PC-3 (cell line): Measurements from ENCODE around the gene RIMKLA. TPM values are rescaled to one million over a fixed set of nuclear protein-coding genes. Genes with fewer than 3 reads are reported as not detected.
A peak's percentile ranks its signal among the peaks of the same experiment; 100 is the strongest.

Source experiments
- ATAC-seq: fragments of 200-7000 bp; cut with Tn5 transposase; 2 replicates; pipeline ENCODE4 v1.9.1; 2020; ENCODE audit warnings: mild to moderate bottlenecking, moderate library complexity
- BruUV-seq: library from RNA; stranded (reverse); fragments of 400-500 nt; replicated peaks from 2 replicates; lab custom pipeline; 2021; lab: Mats Ljungman, UMichigan
- CTCF ChIA-PET: fragments of 300-600 bp; sonication (Branson Sonifier 250); formaldehyde crosslinking; loops from one replicate; lab custom pipeline; 2022; ENCODE audit warnings: antibody characterized with exemption; lab: Charles Lee
- POLR2A ChIA-PET: fragments of 300-600 bp; sonication (Branson Sonifier 250); formaldehyde crosslinking; loops from one replicate; lab custom pipeline; 2022; ENCODE audit warnings: antibody characterized with exemption; ENCODE audit not compliant: unreplicated experiment; lab: Charles Lee
- DNase-seq: peaks from one replicate; pipeline ENCODE4 v3.0.0-alpha.2; 2015
- H2AFZ ChIP-seq: fragments of 300-600 bp; sonication (generic); 2 replicates; pipeline ENCODE4 v1.6.0; 2016; ENCODE audit warnings: antibody characterized with exemption, low read length
- H3F3A ChIP-seq: fragments of 300-600 bp; sonication (generic); one replicate; pipeline ENCODE4 v1.6.0; 2017; ENCODE audit warnings: antibody characterized with exemption, low read length, control low read depth, mild to moderate bottlenecking; ENCODE audit not compliant: unreplicated experiment
- H3K27ac ChIP-seq: fragments of 300-600 bp; sonication (generic); 2 replicates; pipeline ENCODE4 v1.5.1; 2016; ENCODE audit warnings: mild to moderate bottlenecking, low read length
- H3K27me3 ChIP-seq: fragments of 300-600 bp; sonication (generic); 2 replicates; pipeline ENCODE4 v1.6.1; 2016; ENCODE audit warnings: low read length, mixed read lengths
- H3K36me3 ChIP-seq: fragments of 300-600 bp; sonication (generic); 2 replicates; pipeline ENCODE4 v1.6.1; 2016; ENCODE audit warnings: low read depth, mixed run types, low read length, mixed read lengths
- H3K4me1 ChIP-seq: fragments of 300-600 bp; sonication (generic); 2 replicates; pipeline ENCODE4 v1.5.1; 2016; ENCODE audit warnings: low read length; ENCODE audit not compliant: insufficient read depth
- H3K4me2 ChIP-seq: fragments of 300-600 bp; sonication (generic); 2 replicates; pipeline ENCODE4 v1.6.0; 2016; ENCODE audit warnings: low read length
- H3K4me3 ChIP-seq: fragments of 300-600 bp; sonication (generic); 2 replicates; pipeline ENCODE4 v1.5.1; 2016; ENCODE audit warnings: mild to moderate bottlenecking, low read length, mixed read lengths
- H3K79me2 ChIP-seq: fragments of 300-600 bp; sonication (generic); 2 replicates; pipeline ENCODE4 v1.6.1; 2017; ENCODE audit warnings: low read length, mixed read lengths
- H3K9ac ChIP-seq: fragments of 300-600 bp; sonication (generic); 2 replicates; pipeline ENCODE4 v1.6.0; 2016; ENCODE audit warnings: mild to moderate bottlenecking, low read length
- H3K9me2 ChIP-seq: fragments of 300-600 bp; sonication (generic); replicated peaks from 2 replicates; pipeline ENCODE4 v1.6.1; 2016; ENCODE audit warnings: mixed run types, low read length, mixed read lengths
- H3K9me3 ChIP-seq: fragments of 300-600 bp; sonication (generic); 2 replicates; pipeline ENCODE4 v1.6.1; 2016; ENCODE audit warnings: low read length, mixed read lengths
- H4K20me1 ChIP-seq: fragments of 300-600 bp; sonication (generic); 2 replicates; pipeline ENCODE4 v1.6.1; 2016; ENCODE audit warnings: low read length, mixed read lengths
- CTCF ChIP-seq: fragments of 300-600 bp; sonication (generic); conservative IDR thresholded peaks from 2 replicates; pipeline ENCODE4 v1.5.1; 2017; ENCODE audit warnings: antibody characterized with exemption, low read depth, mild to moderate bottlenecking, low read length
- EZH2 ChIP-seq: fragments of 300-600 bp; sonication (generic); IDR thresholded peaks from one replicate; pipeline ENCODE4 v1.6.1; 2017; ENCODE audit warnings: antibody characterized with exemption, mild to moderate bottlenecking, low read length; ENCODE audit not compliant: unreplicated experiment
- EZH2phosphoT487 ChIP-seq: fragments of 300-600 bp; sonication (generic); IDR thresholded peaks from 2 replicates; pipeline ENCODE4 v1.6.1; 2018; ENCODE audit warnings: mild to moderate bottlenecking, antibody characterized with exemption, low read length, borderline replicate concordance
- intact Hi-C: fragments of 100-400 bp; cut with micrococcal nuclease; formaldehyde crosslinking; loops from 2 replicates; pipeline ENCODE4 v1.9.0; 2023
- total RNA-seq: library from RNA; depleted of rRNA; stranded (reverse); fragments of >200 nt; gene quantifications from 2 replicates; pipeline ENCODE4 v1.2.3, GENCODE V29; 2014

The RIMKLA gene
- total RNA-seq, 1 experiment from 2014 or later = 4.5 TPM

GRCh38 chr1:42335809-42336518, 44.6 kb upstream of the RIMKLA start:
- Histone ChIP-seq H3K27ac (peak overlapping the region; percentile 77), H3K9me3 (no peaks in the 10 kb centered on the region), H3K4me1 (peaks cover 32% of the 10 kb centered on the region), H3K9ac (peak overlapping the region; percentile 93), H3K9me2 (no peaks in the 10 kb centered on the region), H3K4me3 (peak overlapping the region; percentile 74), H3K36me3 (no peaks in the 10 kb centered on the region), H3K4me2 (peak overlapping the region; percentile 90), H3K79me2 (peaks cover 53% of the 10 kb centered on the region), H3F3A (peaks cover 5% of the 10 kb centered on the region), H2AFZ (peak overlapping the region; percentile 88), H4K20me1 (peaks cover 32% of the 10 kb centered on the region), H3K27me3 (no peaks in the 10 kb centered on the region)
- TF ChIP-seq CTCF (no peak), EZH2 (no peak)
- peak; percentile 5 for ATAC-seq
- peak; percentile 56 for DNase-seq
- ChIA-PET CTCF (no interaction called here), POLR2A (no interaction called here)
- no TSS peak for BruUV-seq
- intact Hi-C loops = loop anchor here (5.0 to 10.0 kb wide), 3 partner anchors 189 to 491 kb away; partner anchors contain the start of genes C1orf50 and P3H1

GRCh38 chr1:42336978-42337377, 43.6 kb upstream of the RIMKLA start:
- Histone ChIP-seq H3K27me3 (no peaks in the 10 kb centered on the region), H4K20me1 (peaks cover 22% of the 10 kb centered on the region), H3K4me3 (no peak overlapping the region), H3K9me3 (no peaks in the 10 kb centered on the region), H3K36me3 (no peaks in the 10 kb centered on the region), H3F3A (peaks cover 5% of the 10 kb centered on the region), H3K4me2 (no peak overlapping the region; the same call in 1 of the 2 replicates), H3K4me1 (peaks cover 35% of the 10 kb centered on the region), H3K27ac (no peak overlapping the region), H3K9ac (no peak overlapping the region), H3K79me2 (peaks cover 43% of the 10 kb centered on the region), H3K9me2 (no peaks in the 10 kb centered on the region), H2AFZ (no peak overlapping the region)
- CTCF ChIA-PET = no interaction called here
- TF ChIP-seq EZH2phosphoT487 = no peak
- TF ChIP-seq EZH2 = no peak
- no peak for TF ChIP-seq CTCF
- ATAC-seq (no peak), DNase-seq (no peak)
- intact Hi-C loops = loop anchor here (5.0 to 10.0 kb wide), 3 partner anchors 190 to 492 kb away; partner anchors contain the start of genes C1orf50 and P3H1
- BruUV-seq = no TSS peak
- POLR2A ChIA-PET = interaction anchor here (0.6 kb wide), 1 partner anchor 954 kb away, joined by 3 read pairs; no protein-coding TSS in a partner anchor
